DMS114 treated with DMSO at 0.1 percent for 48 hours (cell line): ENCODE data around the gene KRT84.
A peak's percentile ranks its signal among the peaks of the same experiment; 100 is the strongest.

Experiments
- DNase-seq: peaks from one replicate; lab custom pipeline; 2025; ENCODE audit not compliant: unreplicated experiment; lab: John Stamatoyannopoulos, UW

Gene KRT84

DNA sequence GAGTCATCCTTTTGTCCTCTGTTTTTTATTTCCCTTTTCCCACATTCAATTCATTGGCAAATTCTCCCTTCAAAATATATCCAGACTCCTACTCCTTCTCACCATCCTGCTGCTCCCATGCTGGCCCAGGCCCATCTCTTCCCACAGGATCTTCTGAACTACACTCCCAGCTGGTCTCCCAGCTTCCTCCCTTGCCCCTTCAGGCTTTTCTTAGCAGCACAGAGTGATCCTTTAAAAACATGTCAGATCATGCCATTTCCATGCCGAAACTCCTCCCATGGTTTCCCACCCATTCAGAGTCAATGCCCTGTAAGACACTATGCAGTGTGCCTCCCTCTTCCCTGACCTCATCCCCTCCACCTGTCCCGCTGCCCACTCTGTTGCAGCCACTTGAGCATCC, 2.4 kb upstream of the KRT84 start:
- DNase-seq = no peak

DNA sequence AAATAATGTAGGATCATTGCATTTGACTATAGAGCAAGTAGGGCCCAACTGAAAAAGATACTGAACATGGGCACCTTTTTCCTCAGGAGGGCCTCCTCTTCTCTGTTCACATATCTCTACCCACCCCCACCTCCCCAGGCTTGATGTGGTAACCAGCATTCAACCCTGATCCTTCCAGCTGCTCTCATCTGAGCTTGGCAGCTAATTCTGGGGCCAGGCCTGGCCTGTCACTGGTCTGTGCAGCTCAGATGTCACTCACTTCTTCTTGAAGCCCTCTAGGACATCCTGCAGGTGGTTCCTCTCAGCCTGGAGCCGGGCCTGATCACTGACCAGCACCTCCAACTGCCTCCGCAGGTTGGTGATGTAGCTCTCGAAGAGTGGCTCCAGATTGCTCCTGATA, 2.1 kb downstream of the KRT84 start:
- no peak for DNase-seq

DNA sequence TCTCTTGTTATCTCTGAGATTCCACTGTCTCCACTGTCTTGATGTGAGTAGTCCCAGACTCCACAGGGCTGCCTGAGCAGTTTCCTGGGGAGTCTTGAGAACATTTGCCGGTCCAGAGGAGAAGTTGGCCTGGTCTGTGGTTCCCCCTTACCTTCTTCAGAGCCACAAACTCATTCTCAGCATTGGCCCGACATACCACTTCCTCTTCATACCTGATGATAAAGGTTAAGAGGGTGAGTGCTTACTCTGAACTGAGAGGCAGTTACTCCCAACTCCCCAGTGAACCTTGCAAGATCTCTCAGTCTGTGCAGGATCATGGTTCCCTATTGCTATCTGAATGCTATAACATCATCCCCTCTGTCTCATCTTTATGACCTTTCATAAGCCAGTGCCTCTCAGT, 2.6 kb downstream of the KRT84 start:
- no peak for DNase-seq

DNA sequence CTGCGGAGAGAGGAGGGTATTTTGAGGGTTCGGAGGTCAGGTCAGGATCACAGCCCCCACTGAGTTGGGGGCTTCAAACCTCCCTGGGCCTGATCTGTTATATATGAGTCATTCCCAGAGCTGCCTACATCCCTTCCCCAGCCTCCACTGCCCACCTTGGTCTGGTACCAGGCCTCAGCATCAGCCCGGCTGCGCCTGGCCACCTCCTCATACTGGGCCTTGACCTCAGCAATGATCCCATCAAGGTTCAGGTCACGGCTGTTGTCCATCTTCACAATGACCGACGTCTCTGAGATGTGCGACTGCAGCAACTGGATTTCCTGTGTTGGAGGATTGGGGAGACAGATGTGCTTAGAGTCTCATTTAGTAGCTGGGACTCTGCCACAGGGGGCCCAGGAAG, 4.2 kb downstream of the KRT84 start:
- no peak for DNase-seq

DNA sequence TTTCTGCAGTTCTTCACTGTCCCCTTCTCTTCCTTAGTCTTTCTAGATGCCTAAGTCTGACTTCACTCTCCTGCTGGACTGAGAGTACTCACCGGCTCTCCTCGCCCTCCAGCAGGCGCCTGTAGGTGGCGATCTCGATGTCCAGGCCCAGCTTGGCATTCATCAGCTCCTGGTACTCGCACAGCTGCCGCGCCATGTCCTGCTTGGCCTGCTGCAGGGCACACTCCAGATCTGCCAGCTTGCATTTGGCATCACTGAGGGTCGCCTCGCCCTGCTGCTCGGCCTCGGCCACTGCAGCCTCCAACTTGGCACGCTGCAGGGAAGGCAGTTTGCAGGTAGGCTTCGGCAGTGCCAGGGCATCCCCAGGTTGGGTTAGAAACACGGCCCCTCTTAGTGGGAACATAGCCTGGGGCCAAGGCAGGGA, 5.2 kb downstream of the KRT84 start:
- no peak for DNase-seq

DNA sequence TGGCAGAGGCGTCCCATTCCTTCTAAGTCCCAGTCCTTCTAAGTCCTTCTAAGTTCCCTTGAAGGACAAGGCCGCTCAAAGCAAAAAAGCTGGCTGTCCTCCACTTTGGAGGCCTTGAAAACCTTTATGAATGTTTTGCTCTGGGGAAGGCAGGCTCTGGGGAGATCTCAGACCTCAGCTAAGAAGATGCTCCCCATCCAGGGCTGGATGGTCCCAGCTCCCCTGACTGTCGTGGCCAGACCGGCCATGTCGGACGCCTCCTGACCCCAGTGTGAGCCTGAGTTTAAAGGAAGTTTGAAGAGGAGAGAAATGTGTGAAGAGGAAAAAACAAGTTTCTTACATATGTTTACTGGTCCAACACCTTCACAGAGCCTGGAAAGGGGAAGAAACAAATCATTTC, 5.9 kb downstream of the KRT84 start:
- no peak for DNase-seq

DNA sequence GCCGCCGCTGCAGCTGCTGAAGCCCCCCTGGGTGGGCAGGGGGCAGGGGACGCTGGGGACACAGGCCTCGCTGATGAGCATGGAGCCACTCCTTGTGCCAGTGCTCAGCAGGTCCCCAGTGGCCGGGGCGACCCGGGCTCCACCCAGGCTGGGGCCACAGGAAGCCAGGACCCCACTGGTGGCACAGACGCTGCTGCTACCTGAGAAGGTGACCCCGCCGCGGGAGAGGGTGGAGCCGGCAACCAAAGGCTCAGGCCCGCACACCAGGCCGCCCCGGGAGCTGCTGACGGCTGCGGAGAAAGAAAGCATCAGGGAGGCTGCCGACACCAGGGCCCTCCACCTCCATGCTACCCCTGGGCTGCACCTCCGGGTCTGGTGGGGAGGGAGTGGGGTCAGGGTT, 7.4 kb downstream of the KRT84 start:
- DNase-seq = no peak

DNA sequence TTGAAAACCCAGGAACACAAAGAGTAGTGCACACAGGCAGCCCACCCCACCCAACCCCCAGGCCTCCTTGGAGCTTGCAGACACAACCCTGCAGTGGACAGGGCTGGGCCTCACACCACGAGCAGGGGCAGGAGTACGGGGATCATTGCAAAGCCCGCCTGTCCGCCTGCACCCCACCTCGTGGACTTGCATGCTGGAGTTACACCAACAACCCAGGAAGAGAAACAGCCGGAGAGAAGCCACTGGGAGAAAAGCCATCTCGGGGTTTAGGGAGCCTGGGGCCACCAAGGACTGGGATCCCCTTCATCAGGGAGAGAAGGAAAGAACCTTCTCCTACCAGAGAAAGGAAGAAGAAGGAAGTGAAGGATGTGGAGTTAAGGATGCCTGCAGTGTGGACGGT, 8.2 kb downstream of the KRT84 start:
- no peak for DNase-seq

DNA sequence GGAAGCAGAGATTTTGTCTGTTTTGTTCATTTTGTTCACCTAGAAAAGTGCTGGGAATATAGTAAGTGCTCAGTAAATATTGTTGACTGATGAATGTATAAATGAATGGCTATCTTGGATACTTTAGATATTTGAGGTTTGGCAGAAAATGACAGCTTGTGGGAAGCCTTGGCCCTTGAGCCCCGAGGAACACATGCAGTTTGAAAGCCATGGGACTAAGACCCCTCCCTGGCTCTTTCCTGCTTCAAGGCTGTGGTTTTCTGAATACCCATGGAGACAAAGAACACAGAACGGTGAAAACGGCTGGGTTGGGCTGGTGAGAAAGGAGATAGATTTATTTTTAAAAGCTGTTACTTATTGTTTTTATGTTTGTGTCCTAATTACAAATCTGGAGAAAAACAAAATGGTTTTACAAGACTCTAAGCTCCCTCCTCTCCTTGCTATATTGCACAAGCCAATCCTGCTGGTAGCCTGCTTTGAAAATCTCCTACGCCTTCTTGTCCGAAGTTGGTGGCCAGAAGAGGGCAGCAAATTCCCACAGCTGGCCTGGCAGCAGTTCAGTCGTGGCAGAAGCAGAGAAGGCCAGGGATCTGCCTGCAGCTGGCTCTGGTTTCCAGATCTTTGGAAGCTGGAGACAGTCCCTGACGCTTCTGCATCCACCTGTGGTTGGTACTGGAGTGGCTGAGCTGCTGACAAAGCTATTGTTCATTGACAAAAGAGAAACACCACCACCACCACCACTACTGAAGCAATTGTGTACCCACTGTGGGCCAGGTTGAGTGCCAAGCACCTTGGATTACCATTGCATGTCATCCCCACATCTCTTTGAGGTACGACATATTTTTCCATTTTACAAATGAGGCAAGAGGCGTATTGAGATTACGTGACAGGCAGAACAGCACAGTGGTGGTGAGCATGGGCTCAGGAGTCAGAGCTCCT, 13.0 kb downstream of the KRT84 start:
- peak; percentile 85 for DNase-seq

DNA sequence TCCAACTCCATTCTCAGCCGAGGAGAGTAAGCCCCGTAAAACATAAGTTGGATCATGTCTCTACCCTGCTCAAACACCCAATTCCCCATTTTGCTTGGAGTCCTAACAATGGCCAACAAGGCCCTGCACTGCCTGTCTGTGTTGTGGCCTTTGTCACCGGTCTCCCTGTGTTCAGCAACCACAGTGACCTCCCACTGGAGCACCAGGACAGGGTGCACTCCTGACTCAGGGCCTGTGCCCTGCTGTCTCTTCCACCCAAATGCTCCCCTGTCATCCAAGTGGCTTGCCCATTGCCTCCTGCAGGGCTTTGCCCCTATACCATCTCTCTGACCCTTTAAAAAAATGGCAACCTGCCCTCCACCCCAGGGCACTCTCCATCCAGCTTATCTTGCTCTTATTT, 13.7 kb downstream of the KRT84 start:
- no peak for DNase-seq

DNA sequence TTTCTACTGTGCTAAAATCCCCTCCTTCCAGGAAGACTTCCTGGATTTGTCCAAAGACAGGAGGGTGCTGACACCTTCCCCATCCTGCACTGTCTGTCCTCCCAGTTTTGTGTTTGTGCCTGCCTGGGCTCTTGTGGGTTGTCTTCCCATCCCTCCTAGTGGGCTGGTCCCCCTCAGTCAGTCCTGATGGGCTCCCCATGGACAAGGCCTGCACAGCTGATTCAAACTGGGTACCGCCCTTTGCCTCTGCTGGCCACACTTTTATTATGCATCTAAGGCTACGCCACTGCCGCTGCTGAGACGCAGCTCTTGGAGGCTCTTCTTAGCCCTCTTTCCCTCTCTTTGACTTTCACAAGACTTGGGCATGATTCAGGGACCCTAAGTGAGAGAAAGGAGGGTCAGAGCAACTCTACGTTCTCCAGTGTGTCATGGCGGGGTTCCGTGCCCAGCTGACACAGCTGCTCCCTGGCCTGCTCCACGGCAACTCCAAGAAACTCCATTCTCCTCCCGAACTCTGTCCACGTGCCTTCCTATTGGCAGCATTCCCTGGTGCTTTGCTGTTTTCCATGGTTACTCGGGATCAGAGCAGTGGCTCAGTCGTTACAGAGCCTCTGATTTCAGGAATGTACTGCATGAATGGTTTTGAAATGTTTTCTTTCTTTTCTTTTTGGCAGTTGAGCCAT, 14.4 kb downstream of the KRT84 start:
- DNase-seq = no peak

DNA sequence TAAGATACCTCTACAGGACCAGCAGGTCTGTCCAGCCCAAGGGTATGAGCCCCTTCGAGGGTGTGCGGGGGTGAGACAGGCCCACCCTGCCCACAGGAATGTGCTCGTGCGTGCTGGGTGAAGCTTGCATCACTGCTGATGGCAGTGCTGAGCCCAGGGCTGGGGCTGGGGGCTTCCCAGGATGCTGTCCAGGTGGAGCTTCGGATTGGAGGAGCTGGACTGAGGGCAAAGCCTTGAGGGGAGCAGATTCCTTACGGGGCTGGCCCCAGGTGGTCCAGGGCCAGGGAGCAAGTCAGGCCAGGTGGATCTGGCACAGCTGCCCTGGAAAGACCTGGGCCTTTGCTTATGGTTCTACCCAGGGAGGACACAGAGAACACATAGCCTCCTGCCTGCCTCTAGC, 15.6 kb downstream of the KRT84 start:
- DNase-seq = no peak

DNA sequence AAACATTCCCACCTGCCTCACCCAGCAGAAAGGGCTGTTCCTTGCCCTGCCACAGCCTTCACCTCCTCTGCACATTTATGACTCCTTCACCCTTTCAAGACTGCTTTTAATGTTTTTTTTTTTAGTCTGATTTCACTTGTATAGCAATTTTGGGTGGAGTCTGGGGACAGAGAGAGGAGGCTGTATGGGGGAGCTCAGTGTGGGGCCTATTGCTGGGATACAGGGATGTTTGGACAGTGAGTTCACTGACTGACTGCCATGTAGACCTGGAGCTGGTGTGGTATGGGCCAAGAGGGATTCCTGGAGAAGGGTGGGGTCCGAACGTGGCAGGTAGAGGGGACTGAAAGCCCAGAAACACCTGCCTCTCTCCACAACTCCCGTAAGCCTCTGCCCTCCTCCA, 16.2 kb downstream of the KRT84 start:
- no peak for DNase-seq

DNA sequence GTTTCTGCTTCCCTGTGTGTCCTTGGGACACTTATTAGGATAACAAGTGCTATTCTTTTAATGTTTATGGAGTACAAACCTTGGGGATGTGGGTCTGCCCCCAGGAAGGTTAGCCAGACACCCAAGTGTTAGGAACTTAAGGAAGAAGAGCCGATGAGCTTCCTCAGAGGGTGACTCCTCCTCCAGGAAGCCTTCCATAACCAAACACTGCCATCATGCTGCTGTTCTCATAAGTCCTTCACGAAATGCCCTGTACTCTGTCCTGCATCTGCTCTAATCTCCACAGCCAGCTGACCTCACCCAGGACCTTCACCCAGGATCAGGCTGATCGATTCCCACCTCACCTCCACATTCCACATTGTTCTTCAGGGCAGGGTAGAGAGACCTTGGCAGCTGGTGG, 16.9 kb downstream of the KRT84 start:
- DNase-seq = no peak

DNA sequence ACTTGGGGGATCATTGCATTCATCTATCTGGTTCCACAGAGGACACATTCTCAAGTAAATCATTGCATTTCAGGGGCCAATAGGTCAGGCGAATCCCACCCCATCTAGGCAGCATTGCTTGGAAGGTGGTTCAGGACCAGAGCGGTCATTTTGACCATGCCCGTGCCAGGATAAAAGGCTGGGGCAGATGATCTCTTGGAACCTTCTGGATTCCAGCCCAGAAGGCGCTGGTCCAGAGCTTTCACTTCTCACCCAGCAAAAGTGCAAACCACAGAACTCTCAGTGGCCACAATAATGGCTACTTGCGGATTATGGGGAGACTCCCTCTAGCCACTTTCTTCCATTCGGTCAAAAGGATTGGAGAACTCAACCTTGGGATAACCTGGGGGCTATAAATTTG, 17.6 kb downstream of the KRT84 start:
- DNase-seq = no peak

DNA sequence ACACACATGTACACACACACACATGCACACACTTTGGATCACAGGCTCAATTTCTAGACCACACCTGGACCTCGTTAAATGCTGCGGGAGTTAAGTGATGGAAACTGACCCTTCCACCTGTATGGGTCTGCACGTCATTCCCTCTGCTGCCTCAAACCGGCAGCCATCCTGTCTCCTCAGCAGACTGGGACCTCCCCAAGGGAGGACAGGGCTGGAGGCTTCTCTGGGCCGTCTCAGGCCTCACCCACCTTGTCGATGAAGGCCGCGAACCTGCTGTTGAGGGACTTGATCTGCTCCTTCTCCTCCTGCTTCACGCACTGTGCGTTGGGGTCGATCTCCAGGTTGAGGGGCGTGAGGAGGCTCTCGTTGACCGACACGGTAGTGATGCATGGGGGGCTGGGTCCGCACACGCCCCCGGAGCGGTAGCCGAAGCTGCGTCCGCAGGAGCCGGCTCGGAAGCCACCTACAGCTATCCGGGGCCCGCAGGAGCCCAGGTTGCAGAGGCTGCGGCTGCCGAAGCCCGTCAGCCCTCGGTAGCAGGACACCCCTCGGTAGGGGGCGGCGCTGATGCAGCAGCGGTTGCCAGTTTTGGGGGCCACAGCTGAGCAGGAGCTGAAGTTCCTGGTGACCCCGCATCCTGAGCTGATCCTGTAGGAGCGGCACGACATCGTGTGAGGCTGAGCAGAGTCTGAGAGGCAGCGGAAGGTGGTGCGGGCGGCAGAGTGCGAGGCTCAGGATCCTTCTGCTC, 18.5 kb downstream of the KRT84 start, which contains the start of gene KRT85:
TSS of gene KRT85 (minus strand) at position 744 of the 748 bp plus-strand sequence. CDS start at position 668, 76 bp downstream.
- DNase-seq = no peak

DNA sequence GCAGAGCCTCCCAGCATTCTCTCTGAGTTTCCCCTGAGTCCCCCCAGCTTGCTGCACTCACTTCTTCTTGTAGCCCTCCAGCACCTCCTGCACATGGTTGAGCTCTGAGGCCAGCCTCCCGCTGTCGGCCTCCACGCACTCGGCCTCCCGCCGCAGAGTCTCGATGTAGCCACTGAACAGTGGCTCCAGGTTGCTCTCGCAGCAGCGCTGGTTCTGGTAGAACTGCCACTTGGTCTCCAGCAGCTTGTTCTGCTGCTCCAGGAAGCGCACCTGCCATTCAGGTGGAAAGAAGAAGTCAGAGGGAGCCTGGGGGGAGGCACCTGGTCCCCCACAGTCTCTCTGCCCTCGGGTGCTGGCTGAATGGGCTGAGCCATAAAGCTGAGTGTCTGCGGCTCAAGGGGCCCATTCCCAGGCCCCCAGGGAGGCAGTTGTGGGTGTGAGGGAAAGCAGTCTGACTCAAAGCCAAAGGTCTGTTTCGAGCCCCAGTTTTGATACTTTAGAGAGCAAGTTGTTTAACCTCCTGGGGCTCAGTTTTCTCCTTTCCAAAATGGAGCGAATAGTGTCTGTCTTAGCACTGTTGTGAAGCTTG, 20.5 kb downstream of the KRT84 start:
- DNase-seq = no peak

DNA sequence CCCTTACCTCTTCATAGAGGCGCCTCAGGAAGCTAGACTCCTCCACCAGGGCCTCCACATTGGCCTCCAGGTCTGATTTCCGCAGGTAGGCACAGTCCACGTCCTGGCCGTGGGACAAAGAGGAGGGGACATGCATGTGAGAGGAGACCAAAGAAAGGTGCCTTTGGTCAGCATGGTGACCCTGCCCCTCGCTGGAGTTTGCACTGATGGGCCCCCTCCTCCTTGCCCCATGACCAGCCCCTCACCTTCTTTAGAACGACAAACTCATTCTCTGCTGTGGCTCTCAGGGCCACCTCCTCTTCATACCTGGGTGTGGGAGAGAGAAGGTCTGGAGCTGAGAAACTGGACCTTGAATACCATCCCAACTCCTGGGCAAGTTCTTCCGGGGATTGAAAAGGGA, 21.4 kb downstream of the KRT84 start:
- DNase-seq = no peak

DNA sequence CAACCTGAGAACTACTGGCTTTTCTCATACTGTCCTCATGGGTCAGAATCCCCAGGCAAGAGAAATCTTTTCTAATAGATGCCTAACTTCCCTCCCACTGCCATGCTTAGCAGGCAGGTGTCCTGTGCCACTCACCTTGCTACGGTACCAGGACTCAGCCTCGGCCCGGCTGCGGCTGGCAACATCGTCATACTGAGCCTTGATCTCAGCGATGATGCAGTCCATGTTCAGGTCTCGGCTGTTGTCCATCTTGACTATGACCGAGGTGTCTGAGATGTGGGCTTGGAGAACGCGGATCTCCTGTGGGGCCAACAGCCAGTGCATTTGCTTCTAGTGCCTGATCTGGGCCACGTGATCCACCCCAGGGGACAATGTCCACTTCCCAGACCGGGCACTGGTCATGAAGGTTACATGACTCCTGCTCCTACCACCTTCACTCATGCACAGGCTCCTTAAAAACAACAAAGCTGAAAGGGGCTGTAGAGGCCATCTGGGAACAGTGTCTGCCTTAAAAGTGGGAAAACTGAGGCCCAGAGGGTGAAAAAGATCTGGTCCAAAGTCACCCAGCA, 22.3 kb downstream of the KRT84 start:
- no peak for DNase-seq

DNA sequence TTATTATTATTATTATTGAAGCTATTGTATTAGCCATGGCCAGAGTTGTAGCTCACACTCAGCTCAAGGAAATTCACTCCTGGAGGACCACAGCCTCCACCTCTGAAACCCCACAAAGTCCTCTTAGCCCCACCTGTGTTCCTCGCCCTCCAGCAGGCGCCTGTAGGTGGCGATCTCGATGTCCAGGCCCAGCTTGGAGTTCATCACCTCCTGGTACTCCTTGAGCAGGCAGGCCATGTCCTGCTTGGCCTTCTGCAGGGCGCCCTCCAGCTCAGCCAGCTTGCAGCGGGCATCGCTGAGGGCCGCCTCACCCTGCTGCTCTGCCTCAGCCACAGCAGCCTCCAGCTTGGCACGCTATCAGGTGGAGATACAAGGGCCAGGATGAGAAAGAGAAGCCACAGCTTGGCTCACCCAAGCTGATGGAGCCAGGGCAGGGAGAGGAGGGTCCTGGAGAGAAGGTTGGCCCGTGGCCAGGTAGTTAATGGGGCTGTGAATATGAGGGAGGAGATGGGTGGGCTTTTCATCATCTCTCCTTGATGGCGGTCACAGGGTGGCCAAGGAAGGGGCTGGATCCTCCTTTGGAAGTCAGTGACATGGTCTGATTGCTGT, 23.2 kb downstream of the KRT84 start:
- no peak for DNase-seq

DNA sequence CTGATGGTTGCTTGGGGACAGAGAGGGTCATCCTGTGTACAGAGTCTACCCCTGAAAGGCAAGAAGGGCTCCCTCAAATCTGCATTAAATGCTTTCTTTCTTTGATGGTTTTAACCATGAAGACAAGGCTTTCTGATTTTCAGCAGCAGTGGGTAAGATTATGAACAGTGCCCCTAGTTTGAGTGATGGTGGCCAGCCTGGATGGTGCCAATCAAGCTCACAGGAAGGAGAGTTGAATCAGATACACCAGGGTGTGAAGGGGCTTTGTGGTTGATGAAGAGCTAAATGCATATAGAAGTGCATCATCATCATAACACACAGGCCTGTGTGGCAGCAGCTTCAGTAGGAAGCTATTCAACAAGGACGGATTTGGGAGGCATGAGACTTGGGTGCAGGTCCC, 23.9 kb downstream of the KRT84 start:
- no peak for DNase-seq
